MM.1S (cell line): ENCODE measurements around the gene TMEM134.

Source experiments
- DNase-seq: peaks from one replicate; pipeline ENCODE4 v3.0.0-alpha.2; 2015
- H2AFZ ChIP-seq: fragments of 300-600 bp; sonication (generic); 2 replicates; pipeline ENCODE4 v1.6.0; 2016; ENCODE audit warnings: antibody characterized with exemption, low read length
- H3F3A ChIP-seq: fragments of 300-600 bp; sonication (generic); 2 replicates; pipeline ENCODE4 v1.6.1; 2016; ENCODE audit warnings: mild to moderate bottlenecking, antibody characterized with exemption, low read length, moderate library complexity, mixed read lengths; ENCODE audit not compliant: insufficient read depth
- H3K27ac ChIP-seq: fragments of 300-600 bp; sonication (generic); 2 replicates; pipeline ENCODE4 v1.5.1; 2016; ENCODE audit warnings: mild to moderate bottlenecking, low read length
- H3K27me3 ChIP-seq: fragments of 300-600 bp; sonication (generic); replicated peaks from 2 replicates; pipeline ENCODE4 v1.6.0; 2016; ENCODE audit warnings: low read length; ENCODE audit not compliant: insufficient read depth
- H3K36me3 ChIP-seq: fragments of 300-600 bp; sonication (generic); replicated peaks from 2 replicates; pipeline ENCODE4 v1.6.1; 2016; ENCODE audit warnings: mild to moderate bottlenecking, low read length, mixed read lengths; ENCODE audit not compliant: insufficient read depth
- H3K4me1 ChIP-seq: fragments of 300-600 bp; sonication (generic); 2 replicates; pipeline ENCODE4 v1.6.1; 2016; ENCODE audit warnings: low read length, mixed read lengths
- H3K4me2 ChIP-seq: fragments of 300-600 bp; sonication (generic); 2 replicates; pipeline ENCODE4 v1.6.0; 2016; ENCODE audit warnings: low read depth, low read length
- H3K4me3 ChIP-seq: fragments of 300-600 bp; sonication (generic); 2 replicates; pipeline ENCODE4 v1.5.1; 2016; ENCODE audit warnings: low read length, mixed read lengths
- H3K79me2 ChIP-seq: fragments of 300-600 bp; sonication (generic); 2 replicates; pipeline ENCODE4 v1.6.1; 2016; ENCODE audit warnings: mixed run types, low read length, mixed read lengths
- H3K9ac ChIP-seq: fragments of 300-600 bp; sonication (generic); 2 replicates; pipeline ENCODE4 v1.6.1; 2016; ENCODE audit warnings: low read length, mixed read lengths
- H3K9me2 ChIP-seq: fragments of 300-600 bp; sonication (generic); replicated peaks from 2 replicates; pipeline ENCODE4 v1.6.1; 2016; ENCODE audit warnings: mild to moderate bottlenecking, low read length, mixed read lengths; ENCODE audit not compliant: insufficient read depth
- H3K9me3 ChIP-seq: fragments of 300-600 bp; sonication (generic); replicated peaks from 2 replicates; pipeline ENCODE4 v1.6.1; 2016; ENCODE audit warnings: mild to moderate bottlenecking, low read length, mixed read lengths; ENCODE audit not compliant: insufficient read depth
- H4K20me1 ChIP-seq: fragments of 300-600 bp; sonication (generic); 2 replicates; pipeline ENCODE4 v1.6.1; 2016; ENCODE audit warnings: mild to moderate bottlenecking, low read length, moderate library complexity, mixed read lengths; ENCODE audit not compliant: insufficient read depth
- CTCF ChIP-seq: fragments of 300-600 bp; sonication (generic); IDR thresholded peaks from 2 replicates; pipeline ENCODE4 v1.5.1; 2016; ENCODE audit warnings: antibody characterized with exemption, low read length, mixed read lengths
- EZH2 ChIP-seq: fragments of 300-600 bp; sonication (generic); optimal IDR thresholded peaks from 2 replicates; pipeline ENCODE3; 2017; ENCODE audit warnings: low read depth, mild to moderate bottlenecking, antibody characterized with exemption, low read length, mixed read lengths
- EZH2phosphoT487 ChIP-seq: fragments of 300-600 bp; sonication (generic); IDR thresholded peaks from 2 replicates; pipeline ENCODE4 v1.6.1; 2018; ENCODE audit warnings: antibody characterized with exemption, low read length

Gene TMEM134

GRCh38 chr11:67495234-67496005 lies 26.4 kb upstream of the TMEM134 start:
- TF ChIP-seq EZH2phosphoT487: no peak
- TF ChIP-seq CTCF: no peak
- H3K27ac ChIP-seq: no peak overlapping the region
- H3K27me3 ChIP-seq: peaks cover 26% of the 10 kb centered on the region
- no peaks in the 10 kb centered on the region for H3K79me2 ChIP-seq
- H3K9me3 ChIP-seq: no peaks in the 10 kb centered on the region
- no peaks in the 10 kb centered on the region for H3K36me3 ChIP-seq
- no peak overlapping the region for H3K4me3 ChIP-seq
- no peak overlapping the region for H2AFZ ChIP-seq
- no peaks in the 10 kb centered on the region for H3K4me1 ChIP-seq
- no peak for DNase-seq
- H3K9me2 ChIP-seq: no peaks in the 10 kb centered on the region
- H3K4me2 ChIP-seq: no peak overlapping the region
- H3K9ac ChIP-seq: no peak overlapping the region
- H4K20me1 ChIP-seq: no peaks in the 10 kb centered on the region
- H3F3A ChIP-seq: no peaks in the 10 kb centered on the region

- H3K27ac ChIP-seq: no peak overlapping the region
- no peaks in the 10 kb centered on the region for H3F3A ChIP-seq
- H3K4me3 ChIP-seq: no peak overlapping the region
- no peaks in the 10 kb centered on the region for H4K20me1 ChIP-seq
- no peaks in the 10 kb centered on the region for H3K4me1 ChIP-seq
- H3K36me3 ChIP-seq: no peaks in the 10 kb centered on the region
- no peak overlapping the region for H3K4me2 ChIP-seq
- no peak overlapping the region for H2AFZ ChIP-seq
- peaks cover 19% of the 10 kb centered on the region; the same call in 1 of the 2 replicates for H3K27me3 ChIP-seq
- no peak for DNase-seq
- no peaks in the 10 kb centered on the region for H3K9me2 ChIP-seq
- H3K9ac ChIP-seq: no peak overlapping the region
- TF ChIP-seq EZH2phosphoT487 (no peak), EZH2 (no peak), CTCF (no peak)
- H3K79me2 ChIP-seq: no peaks in the 10 kb centered on the region
- H3K9me3 ChIP-seq: no peaks in the 10 kb centered on the region
These were observed 25.6 kb upstream of the TMEM134 start for GRCh38 chr11:67494371-67495233.

- no peak for DNase-seq
- Histone ChIP-seq H2AFZ (no peak overlapping the region), H3K4me1 (no peaks in the 10 kb centered on the region), H3K27ac (no peak overlapping the region), H3K9ac (no peak overlapping the region), H3K9me2 (no peaks in the 10 kb centered on the region), H3K27me3 (peaks cover 18% of the 10 kb centered on the region; the same call in 1 of the 2 replicates), H3K9me3 (no peaks in the 10 kb centered on the region), H3F3A (no peaks in the 10 kb centered on the region), H3K36me3 (no peaks in the 10 kb centered on the region), H3K4me3 (no peak overlapping the region), H4K20me1 (no peaks in the 10 kb centered on the region), H3K4me2 (no peak overlapping the region), H3K79me2 (no peaks in the 10 kb centered on the region)
- TF ChIP-seq CTCF: no peak
- TF ChIP-seq EZH2: no peak
- no peak for TF ChIP-seq EZH2phosphoT487
These were observed 24.7 kb upstream of the TMEM134 start for GRCh38 chr11:67493548-67494370.
